H1 (cell line): Measurements from ENCODE around the gene ACER3.

Experiments
- EP300 ChIP-seq, 2 experiments: IDR thresholded peaks; 1 replicate in 1 of 2; 2 replicates in 1 of 2; pipeline ENCODE4 v1.6.1; 2011 to 2012; ENCODE audit warnings: low read depth in 2 of 2, low read length in 2 of 2, mild to moderate bottlenecking in 2 of 2, borderline replicate concordance in 1 of 2, inconsistent platforms in 1 of 2, moderate library complexity in 1 of 2
- GABPA ChIP-seq: IDR thresholded peaks from 2 replicates; pipeline ENCODE4 v1.6.1; 2011; ENCODE audit warnings: mild to moderate bottlenecking, low read length, moderate library complexity, borderline replicate concordance; ENCODE audit not compliant: insufficient read depth
- POLR2A ChIP-seq, 2 experiments: IDR thresholded peaks; 1 replicate in 1 of 2; 2 replicates in 1 of 2; pipeline ENCODE4 v1.6.1; 2011; ENCODE audit warnings: low read depth in 2 of 2, low read length in 2 of 2, mild to moderate bottlenecking in 2 of 2; ENCODE audit errors: control extremely low read depth in 1 of 2
- TF ChIP-seq, protein P1 (sequence below), 3 experiments: IDR thresholded peaks; 1 replicate in 2 of 3; 2 replicates in 1 of 3; pipeline versions ENCODE4 v1.5.1 to v1.6.1; 2011; ENCODE audit warnings: low read length in 3 of 3, mild to moderate bottlenecking in 3 of 3, inconsistent platforms in 2 of 3, low read depth in 1 of 3, moderate library complexity in 1 of 3; ENCODE audit not compliant: insufficient read depth in 1 of 3; ENCODE audit errors: control extremely low read depth in 1 of 3

GRCh38 chr11:77038825-77039326 lies 178.2 kb downstream of the ACER3 start:
- no peak for TF ChIP-seq GABPA
- TF ChIP-seq POLR2A (IDR thresholded peaks at IDR 0.05; ENCODE audit: control extremely low read depth in 1 of 2, low read depth in 2 of 2, low read length in 2 of 2) = no peak
- no peak for TF ChIP-seq EP300 (IDR thresholded peaks at IDR 0.05; ENCODE audit: borderline replicate concordance in 1 of 2, low read depth in 2 of 2, low read length in 2 of 2)
- TF ChIP-seq, protein P1, sequence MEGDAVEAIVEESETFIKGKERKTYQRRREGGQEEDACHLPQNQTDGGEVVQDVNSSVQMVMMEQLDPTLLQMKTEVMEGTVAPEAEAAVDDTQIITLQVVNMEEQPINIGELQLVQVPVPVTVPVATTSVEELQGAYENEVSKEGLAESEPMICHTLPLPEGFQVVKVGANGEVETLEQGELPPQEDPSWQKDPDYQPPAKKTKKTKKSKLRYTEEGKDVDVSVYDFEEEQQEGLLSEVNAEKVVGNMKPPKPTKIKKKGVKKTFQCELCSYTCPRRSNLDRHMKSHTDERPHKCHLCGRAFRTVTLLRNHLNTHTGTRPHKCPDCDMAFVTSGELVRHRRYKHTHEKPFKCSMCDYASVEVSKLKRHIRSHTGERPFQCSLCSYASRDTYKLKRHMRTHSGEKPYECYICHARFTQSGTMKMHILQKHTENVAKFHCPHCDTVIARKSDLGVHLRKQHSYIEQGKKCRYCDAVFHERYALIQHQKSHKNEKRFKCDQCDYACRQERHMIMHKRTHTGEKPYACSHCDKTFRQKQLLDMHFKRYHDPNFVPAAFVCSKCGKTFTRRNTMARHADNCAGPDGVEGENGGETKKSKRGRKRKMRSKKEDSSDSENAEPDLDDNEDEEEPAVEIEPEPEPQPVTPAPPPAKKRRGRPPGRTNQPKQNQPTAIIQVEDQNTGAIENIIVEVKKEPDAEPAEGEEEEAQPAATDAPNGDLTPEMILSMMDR (IDR thresholded peaks at IDR 0.05; ENCODE audit: control extremely low read depth in 1 of 3, insufficient read depth in 1 of 3, low read depth in 1 of 3, low read length in 3 of 3) = no peak
